ENCODE measurements around the gene LRMDA. TPM values are rescaled to one million over a fixed set of nuclear protein-coding genes. Genes with fewer than 3 reads are reported as not detected.

LRMDA gene
- total RNA-seq, 5 donors from 2014 or later (not counting 1 experiment from before 2014, with no cell fraction given) = 0.30 to 1.2 TPM; not detected in 3

- ChIA-PET CTCF (no interaction called here), POLR2A (no interaction called here)
- H3K4me3 Mint-ChIP-seq = no peak overlapping the region
These were observed 998.1 kb downstream of the LRMDA start for GRCh38 chr10:76429368-76430060.

GRCh38 chr10:76430061-76430645 is 998.7 kb downstream of the LRMDA start:
- no peaks in the 10 kb centered on the region for H3K27me3 ChIP-seq (replicated peaks in 1 of 2; ENCODE audit: control insufficient read depth in 2 of 2, extremely low read depth in 1 of 2, insufficient read depth in 2 of 2, low read length in 1 of 2)
- POLR2A ChIA-PET = no interaction called here
- H3K36me3 ChIP-seq (ENCODE audit: control insufficient read depth in 2 of 2, extremely low read depth in 1 of 2, insufficient read depth in 1 of 2, low read length in 1 of 2) = no peaks in the 10 kb centered on the region
- no peak overlapping the region for H3K27ac Mint-ChIP-seq
- no peaks in the 10 kb centered on the region for H3K36me3 Mint-ChIP-seq
- no peak overlapping the region for H3K4me3 ChIP-seq (ENCODE audit: control insufficient read depth in 1 of 2, extremely low read depth in 1 of 2, low read length in 1 of 2)
- ATAC-seq (replicated peaks in 1 of 4) = no peak
- H3K27ac ChIP-seq (ENCODE audit: low read length) = no peak overlapping the region
- WGBS (ENCODE audit: insufficient coverage) = 0% methylated on average over 1 of the region's 4 CpGs
- no peak for DNase-seq
- no peaks in the 10 kb centered on the region for H3K4me1 ChIP-seq (ENCODE audit: control insufficient read depth in 1 of 2, extremely low read depth in 1 of 2, insufficient read depth in 2 of 2, low read length in 2 of 2)
- CTCF ChIA-PET = no interaction called here
- H3K9me3 Mint-ChIP-seq = peaks cover 0 to 7% (median 3%) of the 10 kb centered on the region in 3 donors
- no peaks in the 10 kb centered on the region for H3K9me3 ChIP-seq
- no peak overlapping the region for H3K4me3 Mint-ChIP-seq
- no peaks in the 10 kb centered on the region for H3K27me3 Mint-ChIP-seq
- H3K4me1 Mint-ChIP-seq = no peaks in the 10 kb centered on the region

More at GRCh38 chr10:76429368-76430060, 998.1 kb downstream of the LRMDA start:
- Histone ChIP-seq H3K9me3 (no peaks in the 10 kb centered on the region), H3K4me1 (ENCODE audit: control insufficient read depth in 1 of 2, extremely low read depth in 1 of 2, insufficient read depth in 2 of 2, low read length in 2 of 2) (no peaks in the 10 kb centered on the region), H3K4me3 (ENCODE audit: control insufficient read depth in 1 of 2, extremely low read depth in 1 of 2, low read length in 1 of 2) (no peak overlapping the region), H3K27me3 (replicated peaks in 1 of 2; ENCODE audit: control insufficient read depth in 2 of 2, extremely low read depth in 1 of 2, insufficient read depth in 2 of 2, low read length in 1 of 2) (no peaks in the 10 kb centered on the region), H3K36me3 (ENCODE audit: control insufficient read depth in 2 of 2, extremely low read depth in 1 of 2, insufficient read depth in 1 of 2, low read length in 1 of 2) (no peaks in the 10 kb centered on the region), H3K27ac (ENCODE audit: low read length) (no peak overlapping the region)
- H3K4me1 Mint-ChIP-seq = no peaks in the 10 kb centered on the region
- WGBS (ENCODE audit: insufficient coverage) = 77% methylated on average over 4 of the region's 12 CpGs
- H3K9me3 Mint-ChIP-seq = peaks cover 0 to 7% (median 3%) of the 10 kb centered on the region in 3 donors
- no peak overlapping the region for H3K27ac Mint-ChIP-seq
- H3K27me3 Mint-ChIP-seq = no peaks in the 10 kb centered on the region
- DNase-seq (no peak), ATAC-seq (replicated peaks in 1 of 4) (no peak)
- no peaks in the 10 kb centered on the region for H3K36me3 Mint-ChIP-seq

- ChIA-PET POLR2A (no interaction called here), CTCF (interaction anchor here in 1 of 2 donors (0.6 kb wide), 1 partner anchor 538 kb away, joined by 3 read pairs; no protein-coding TSS in a partner anchor)
- H3K36me3 ChIP-seq (ENCODE audit: control insufficient read depth in 2 of 2, extremely low read depth in 1 of 2, insufficient read depth in 1 of 2, low read length in 1 of 2) = no peaks in the 10 kb centered on the region
- no peaks in the 10 kb centered on the region for H3K27me3 Mint-ChIP-seq
- no peak overlapping the region for H3K4me3 Mint-ChIP-seq
- no peaks in the 10 kb centered on the region for H3K36me3 Mint-ChIP-seq
- H3K9me3 Mint-ChIP-seq = peaks cover 0 to 7% (median 7%) of the 10 kb centered on the region in 3 donors
- no peak for DNase-seq
- no peaks in the 10 kb centered on the region for H3K27me3 ChIP-seq (replicated peaks in 1 of 2; ENCODE audit: control insufficient read depth in 2 of 2, extremely low read depth in 1 of 2, insufficient read depth in 2 of 2, low read length in 1 of 2)
- H3K27ac ChIP-seq (ENCODE audit: low read length) = no peak overlapping the region
- no peak for ATAC-seq (replicated peaks in 1 of 4)
- no peaks in the 10 kb centered on the region for H3K9me3 ChIP-seq
- 100% methylated on average over 2 of the region's 7 CpGs for WGBS (ENCODE audit: insufficient coverage)
- H3K4me1 ChIP-seq (ENCODE audit: control insufficient read depth in 1 of 2, extremely low read depth in 1 of 2, insufficient read depth in 2 of 2, low read length in 2 of 2) = no peaks in the 10 kb centered on the region
- no peak overlapping the region for H3K27ac Mint-ChIP-seq
- H3K4me3 ChIP-seq (ENCODE audit: control insufficient read depth in 1 of 2, extremely low read depth in 1 of 2, low read length in 1 of 2) = no peak overlapping the region
- no peaks in the 10 kb centered on the region for H3K4me1 Mint-ChIP-seq
These were observed 1000.9 kb downstream of the LRMDA start for GRCh38 chr10:76432016-76433012.

GRCh38 chr10:76433161-76434005 is 1002.0 kb downstream of the LRMDA start:
- CTCF ChIA-PET = interaction anchor here in 1 of 2 donors (0.6 kb wide), 1 partner anchor 539 kb away, joined by 3 read pairs; no protein-coding TSS in a partner anchor
- ATAC-seq (replicated peaks in 1 of 4) (no peak), DNase-seq (no peak)
- WGBS (ENCODE audit: insufficient coverage) = 45% methylated on average over 4 of the region's 8 CpGs
- H3K9me3 Mint-ChIP-seq = peaks cover 0 to 4% (median 0%) of the 10 kb centered on the region in 3 donors
- Histone ChIP-seq H3K4me3 (ENCODE audit: control insufficient read depth in 1 of 2, extremely low read depth in 1 of 2, low read length in 1 of 2) (no peak overlapping the region), H3K9me3 (no peaks in the 10 kb centered on the region), H3K27me3 (replicated peaks in 1 of 2; ENCODE audit: control insufficient read depth in 2 of 2, extremely low read depth in 1 of 2, insufficient read depth in 2 of 2, low read length in 1 of 2) (no peaks in the 10 kb centered on the region), H3K36me3 (ENCODE audit: control insufficient read depth in 2 of 2, extremely low read depth in 1 of 2, insufficient read depth in 1 of 2, low read length in 1 of 2) (no peaks in the 10 kb centered on the region), H3K27ac (ENCODE audit: low read length) (no peak overlapping the region), H3K4me1 (ENCODE audit: control insufficient read depth in 1 of 2, extremely low read depth in 1 of 2, insufficient read depth in 2 of 2, low read length in 2 of 2) (no peaks in the 10 kb centered on the region)
- H3K4me1 Mint-ChIP-seq = no peaks in the 10 kb centered on the region
- H3K27me3 Mint-ChIP-seq = no peaks in the 10 kb centered on the region
- no peaks in the 10 kb centered on the region for H3K36me3 Mint-ChIP-seq
- POLR2A ChIA-PET = no interaction called here
- no peak overlapping the region for H3K27ac Mint-ChIP-seq
- no peak overlapping the region for H3K4me3 Mint-ChIP-seq

GRCh38 chr10:76435157-76435556 is 1003.7 kb downstream of the LRMDA start:
- CTCF ChIA-PET = no interaction called here

More at GRCh38 chr10:76435157-76435556, 1003.7 kb downstream of the LRMDA start:
- ATAC-seq (replicated peaks in 1 of 4) (no peak), DNase-seq (no peak)
- Histone ChIP-seq H3K4me3 (ENCODE audit: control insufficient read depth in 1 of 2, extremely low read depth in 1 of 2, low read length in 1 of 2) (no peak overlapping the region), H3K4me1 (ENCODE audit: control insufficient read depth in 1 of 2, extremely low read depth in 1 of 2, insufficient read depth in 2 of 2, low read length in 2 of 2) (no peaks in the 10 kb centered on the region), H3K27me3 (replicated peaks in 1 of 2; ENCODE audit: control insufficient read depth in 2 of 2, extremely low read depth in 1 of 2, insufficient read depth in 2 of 2, low read length in 1 of 2) (no peaks in the 10 kb centered on the region), H3K27ac (ENCODE audit: low read length) (no peak overlapping the region), H3K36me3 (ENCODE audit: control insufficient read depth in 2 of 2, extremely low read depth in 1 of 2, insufficient read depth in 1 of 2, low read length in 1 of 2) (no peaks in the 10 kb centered on the region), H3K9me3 (no peaks in the 10 kb centered on the region)
- H3K9me3 Mint-ChIP-seq = peaks cover 0 to 4% (median 0%) of the 10 kb centered on the region in 3 donors
- no peak overlapping the region for H3K4me3 Mint-ChIP-seq
- WGBS (ENCODE audit: insufficient coverage) = no CpG with 5 or more reads among the region's 1 CpG
- no peaks in the 10 kb centered on the region for H3K27me3 Mint-ChIP-seq
- no peaks in the 10 kb centered on the region for H3K4me1 Mint-ChIP-seq
- H3K36me3 Mint-ChIP-seq = no peaks in the 10 kb centered on the region
- H3K27ac Mint-ChIP-seq = no peak overlapping the region
- POLR2A ChIA-PET = no interaction called here

Data from T-cell (primary cell).